Activated T-cell treated with anti-CD3 and anti-CD28 coated beads for 48 hours (primary cell): Measurements from ENCODE around the gene RAB3C.

Experiments used
- DNase-seq: peaks from one replicate; pipeline ENCODE4 v3.0.0-alpha.2; 2020; ENCODE audit warnings: low read depth

RAB3C gene

GRCh38 chr5:58606064-58606463 lies 23.2 kb downstream of the RAB3C start:
- no peak for DNase-seq

DNA sequence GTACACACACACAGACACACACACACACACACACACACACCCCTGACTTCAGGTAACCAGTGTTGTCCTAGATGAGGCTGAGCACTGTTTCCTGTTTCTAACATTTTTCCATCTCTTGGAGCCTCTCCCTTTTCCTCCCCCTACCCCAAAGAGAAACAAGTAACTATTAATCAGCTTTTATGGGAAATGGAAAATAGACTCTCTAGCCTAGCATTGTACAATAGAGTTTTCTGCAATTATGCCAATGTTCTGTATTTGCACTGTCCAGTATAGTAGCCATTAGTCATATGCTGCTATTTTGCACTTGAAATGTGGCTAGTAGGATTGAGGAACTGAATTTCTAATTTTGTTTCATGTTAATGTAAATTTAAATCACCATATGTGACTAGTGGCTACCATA lies 33.1 kb downstream of the RAB3C start:
- no peak for DNase-seq

DNA sequence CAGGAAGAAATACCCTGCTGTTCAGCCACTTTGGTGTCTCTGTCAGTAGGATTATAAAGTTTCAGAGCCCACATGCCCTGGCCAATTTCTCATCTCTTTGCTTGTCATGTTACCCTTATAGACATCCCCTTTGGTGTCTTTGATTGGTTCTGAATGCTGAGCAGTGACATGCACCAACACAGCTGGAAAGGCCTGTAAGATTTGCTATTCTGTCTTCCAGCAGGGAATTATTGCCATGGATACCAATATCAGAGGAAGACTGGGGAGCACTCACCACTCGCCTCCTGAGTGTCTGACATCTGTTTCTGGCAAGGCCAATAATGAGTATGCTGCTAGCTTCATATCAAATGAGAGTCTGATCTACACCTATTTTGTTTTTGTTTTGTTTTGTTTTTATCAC lies 34.4 kb downstream of the RAB3C start:
- no peak for DNase-seq

DNA sequence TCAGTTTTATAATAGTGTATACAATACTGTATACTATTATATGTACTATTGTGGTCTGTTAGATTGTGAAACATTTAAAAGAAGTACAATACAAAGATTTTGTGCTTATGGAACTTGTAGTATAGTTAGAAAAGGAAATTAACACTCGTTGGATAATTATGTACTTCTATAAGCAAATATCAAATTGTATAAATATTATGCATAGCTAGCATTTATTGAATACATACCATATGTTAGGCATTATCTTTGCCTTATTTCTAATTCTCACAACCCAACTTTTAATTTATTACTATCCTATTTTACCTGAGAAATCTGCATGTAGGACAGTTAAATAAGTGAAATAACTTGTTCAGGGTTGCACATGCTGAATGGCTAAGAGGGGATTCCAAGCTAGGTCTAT lies 37.5 kb downstream of the RAB3C start:
- DNase-seq, result no peak

DNA sequence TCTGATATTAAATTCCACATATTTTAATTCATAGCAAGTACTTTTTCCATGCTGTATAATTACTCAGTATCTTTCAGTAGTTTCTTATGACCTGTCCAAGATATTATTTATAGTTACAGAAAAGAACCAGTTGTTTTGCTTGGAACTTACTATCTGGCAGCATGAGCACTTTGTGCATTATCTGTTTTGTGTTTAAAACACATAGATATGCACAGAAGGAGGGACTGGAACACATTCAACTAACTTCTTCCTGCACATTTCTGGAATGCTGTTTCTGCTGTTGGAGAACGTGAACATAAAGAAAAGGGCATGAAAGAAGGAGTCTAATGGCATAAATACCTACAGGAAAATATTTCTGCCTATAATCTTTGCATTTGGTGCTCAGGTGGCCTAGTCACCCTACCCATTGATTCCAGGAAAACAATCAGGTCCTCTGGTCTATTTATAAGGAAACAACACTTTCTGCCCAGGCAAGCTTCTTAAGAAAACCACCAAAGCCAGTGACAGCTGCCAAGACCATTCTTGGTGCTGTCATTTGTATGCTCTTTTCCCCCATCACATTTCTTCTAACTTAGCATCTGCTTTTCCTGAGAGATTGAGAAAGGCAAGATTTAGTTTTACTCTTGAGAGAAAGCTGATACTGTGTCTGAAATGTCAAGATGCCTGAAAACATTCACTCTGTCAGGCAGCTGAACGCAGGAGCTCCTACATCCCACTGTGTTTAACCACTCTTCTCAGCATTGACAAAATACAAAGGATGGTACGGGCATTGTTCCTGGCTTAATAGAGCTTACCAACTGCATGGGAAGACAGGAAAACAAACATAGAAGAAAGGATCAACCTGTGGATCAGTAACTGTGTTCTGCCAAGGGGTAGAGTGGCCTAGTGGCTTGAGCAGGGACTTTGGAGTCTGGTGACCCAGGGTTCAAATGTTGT lies 40.3 kb downstream of the RAB3C start:
- DNase-seq, result no peak

- no peak for DNase-seq
These were observed 45.8 kb downstream of the RAB3C start for GRCh38 chr5:58628626-58629025.

DNA sequence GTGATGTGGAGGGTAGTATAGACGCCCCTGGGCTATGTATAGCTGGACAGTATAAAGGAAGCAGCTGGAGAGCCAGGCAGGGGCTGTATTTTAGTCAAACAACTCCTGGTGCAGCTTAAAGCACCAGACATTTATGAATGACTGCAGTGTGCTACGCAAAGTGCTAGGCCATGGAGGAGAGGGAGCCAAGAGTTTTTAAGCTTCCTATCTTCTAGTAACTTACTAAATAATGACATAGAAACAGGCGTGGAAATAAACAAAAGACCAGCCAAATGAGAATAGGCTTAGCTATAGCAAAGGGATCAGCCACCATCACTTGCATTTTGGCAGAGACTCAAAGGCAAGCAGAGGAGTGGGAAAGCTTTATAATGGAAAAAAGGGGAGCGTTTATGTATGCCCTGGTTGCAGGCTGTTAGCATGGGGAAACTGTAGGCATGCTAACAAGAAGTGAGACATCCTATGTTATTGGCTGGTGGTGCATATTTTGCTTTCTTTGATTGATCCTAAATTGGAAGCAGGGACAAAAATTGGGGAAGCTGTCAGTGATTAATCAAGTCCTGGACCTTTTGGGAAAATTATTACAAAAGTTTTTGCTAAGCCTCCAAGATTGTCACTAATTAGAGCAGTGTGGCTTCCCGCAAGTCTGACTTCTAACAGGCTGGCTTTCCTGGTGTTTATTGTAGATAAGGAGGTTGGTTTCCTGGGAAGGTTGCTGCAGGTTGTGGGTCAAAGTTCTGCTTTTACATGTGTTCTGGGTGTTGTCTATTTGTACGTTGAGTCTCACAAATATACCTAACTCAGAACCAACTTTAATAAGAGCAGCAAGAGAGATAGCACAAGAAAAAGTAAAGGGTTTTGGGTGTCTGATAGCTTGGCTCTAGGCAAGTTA lies 46.6 kb downstream of the RAB3C start:
- no peak for DNase-seq

DNA sequence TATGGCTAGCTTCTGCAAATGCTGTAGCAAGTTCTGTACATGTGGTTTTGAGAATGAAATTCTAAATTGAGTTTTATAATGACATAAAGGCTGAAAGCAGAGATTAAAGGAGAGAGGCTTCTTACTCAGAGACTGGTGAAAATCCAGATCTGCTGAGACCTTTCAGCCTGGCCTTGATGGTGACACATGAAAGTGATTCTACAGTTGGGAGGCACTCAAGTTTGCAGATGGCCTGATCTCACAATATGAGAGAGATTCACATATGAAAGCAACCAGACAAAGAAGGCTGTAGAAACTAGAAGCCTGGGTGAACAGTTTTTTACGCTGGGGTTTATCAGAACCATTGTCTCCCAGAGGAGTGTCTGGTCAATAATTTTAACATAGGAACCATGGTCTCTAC lies 49.0 kb downstream of the RAB3C start:
- DNase-seq, result no peak

DNA sequence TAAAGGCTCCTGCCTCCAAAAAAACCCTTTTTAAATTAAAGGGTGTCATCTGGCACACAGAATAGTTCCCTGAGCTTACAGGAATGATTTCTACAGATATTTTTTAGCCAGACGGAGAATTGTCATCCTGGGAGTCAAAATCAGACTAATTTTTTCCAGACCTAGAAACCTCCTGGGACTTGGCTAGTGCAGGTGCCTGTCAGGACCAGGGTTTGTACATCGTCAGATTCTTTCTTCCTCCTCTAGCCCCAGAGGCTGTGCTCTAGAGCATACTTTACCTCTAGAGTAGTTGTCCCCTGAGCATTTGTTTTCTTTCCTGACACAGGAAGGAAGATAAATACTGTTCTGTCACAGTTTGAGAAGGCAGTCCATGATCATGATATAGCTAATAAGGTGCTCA lies 52.5 kb downstream of the RAB3C start:
- DNase-seq, result no peak

GRCh38 chr5:58640011-58640410 lies 57.1 kb downstream of the RAB3C start:
- DNase-seq, result no peak

GRCh38 chr5:58641533-58641932 lies 58.7 kb downstream of the RAB3C start:
- DNase-seq, result no peak

DNA sequence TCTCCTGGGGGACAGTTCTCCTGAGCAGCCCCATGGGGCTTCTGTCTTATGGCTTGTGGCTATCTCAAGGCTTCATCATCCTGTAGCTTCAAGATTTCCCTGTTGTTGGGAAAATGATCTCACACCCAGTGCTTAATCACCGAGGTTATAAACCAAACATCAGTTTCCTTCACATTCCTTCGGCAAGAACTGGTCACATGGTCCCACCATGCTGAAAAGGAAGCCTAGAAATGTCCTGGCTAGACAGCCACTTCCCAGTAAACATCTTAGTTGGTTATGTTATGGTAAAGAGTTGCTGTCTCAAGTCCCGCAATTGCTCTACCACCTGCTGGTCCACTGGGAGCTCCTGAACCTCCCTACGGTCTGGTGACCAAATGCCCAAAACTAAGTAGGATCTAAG lies 66.0 kb downstream of the RAB3C start:
- no peak for DNase-seq

- no peak for DNase-seq
These were observed 66.8 kb downstream of the RAB3C start for GRCh38 chr5:58649716-58650115.

- no peak for DNase-seq
These were observed 70.6 kb downstream of the RAB3C start for GRCh38 chr5:58653521-58653920.

DNA sequence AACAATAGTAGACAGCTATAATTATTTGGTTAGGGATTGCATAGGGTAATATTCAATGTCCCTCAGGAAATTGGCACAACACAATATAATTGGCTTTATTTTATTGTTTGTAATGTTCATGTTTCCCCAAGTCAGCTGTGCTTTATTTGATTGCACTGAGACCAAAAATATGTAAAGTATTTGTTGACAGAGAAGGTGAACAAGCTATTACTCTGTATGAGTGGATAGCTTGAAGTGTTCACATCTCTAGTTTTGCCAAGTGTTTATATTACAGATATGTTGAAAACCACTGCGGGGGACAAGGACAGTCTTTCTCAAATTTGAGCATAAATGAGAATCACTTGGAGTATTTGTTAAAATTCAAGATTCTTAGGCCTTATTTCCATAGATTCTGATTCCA lies 83.3 kb downstream of the RAB3C start:
- no peak for DNase-seq

- DNase-seq, result no peak
These were observed 84.0 kb downstream of the RAB3C start for GRCh38 chr5:58666598-58667581.

DNA sequence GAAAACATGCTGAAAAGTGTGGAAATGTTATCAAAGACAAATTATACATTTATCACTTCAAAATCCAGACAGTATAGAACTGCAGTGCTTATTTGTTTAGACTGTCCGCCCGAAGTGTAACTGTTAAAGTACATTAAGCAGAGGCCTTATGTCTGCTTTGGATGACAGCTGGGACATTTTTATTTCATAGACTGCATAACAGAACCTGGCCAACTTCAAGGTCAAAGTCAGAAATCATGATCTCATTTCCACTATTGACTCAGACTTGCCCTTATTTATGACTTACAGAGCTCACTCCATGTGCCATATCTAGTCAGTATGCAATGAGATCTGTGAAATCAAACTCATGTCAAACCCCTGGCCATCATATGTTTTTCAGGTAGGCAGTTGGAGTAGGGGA lies 87.7 kb downstream of the RAB3C start:
- DNase-seq, result no peak

DNA sequence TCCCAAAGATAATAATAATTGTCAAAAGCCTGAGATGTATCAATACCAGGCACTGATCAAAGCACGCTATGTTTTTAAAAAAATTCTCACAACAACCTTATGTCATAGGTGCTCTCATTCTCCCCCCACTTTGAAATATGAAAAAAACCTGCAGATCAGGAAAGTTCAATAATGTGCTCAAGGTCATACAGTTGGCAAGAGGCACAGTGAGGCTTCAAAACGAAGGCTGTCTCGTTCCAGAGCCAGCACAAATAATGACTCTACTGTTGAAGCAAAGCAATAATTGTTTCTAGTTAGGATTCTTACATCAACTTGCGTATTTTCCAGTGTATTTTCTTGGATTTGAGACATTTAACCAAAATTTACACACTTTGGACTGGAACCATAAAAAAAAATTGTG lies 88.3 kb downstream of the RAB3C start:
- DNase-seq, result no peak

- no peak for DNase-seq
These were observed 89.6 kb downstream of the RAB3C start for GRCh38 chr5:58672521-58672920.

DNA sequence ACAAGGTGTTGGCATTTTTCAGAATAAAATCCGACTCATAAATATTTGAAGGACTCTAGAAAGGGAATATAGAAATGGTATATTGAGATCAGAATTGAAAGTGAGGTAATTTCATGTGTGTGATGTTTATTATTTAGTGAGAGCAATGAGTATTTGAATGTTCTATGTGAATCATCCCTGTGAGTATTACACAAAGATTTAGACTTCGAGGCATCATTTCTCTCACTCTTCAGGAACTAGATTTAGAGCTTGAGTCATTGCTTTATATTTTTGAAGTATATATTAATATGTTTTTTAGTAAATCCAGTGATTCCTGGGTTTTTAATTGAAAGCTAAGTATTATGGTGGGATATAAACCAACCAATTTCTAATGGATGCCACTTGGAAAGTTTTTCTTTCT lies 91.2 kb downstream of the RAB3C start:
- DNase-seq, result no peak

DNA sequence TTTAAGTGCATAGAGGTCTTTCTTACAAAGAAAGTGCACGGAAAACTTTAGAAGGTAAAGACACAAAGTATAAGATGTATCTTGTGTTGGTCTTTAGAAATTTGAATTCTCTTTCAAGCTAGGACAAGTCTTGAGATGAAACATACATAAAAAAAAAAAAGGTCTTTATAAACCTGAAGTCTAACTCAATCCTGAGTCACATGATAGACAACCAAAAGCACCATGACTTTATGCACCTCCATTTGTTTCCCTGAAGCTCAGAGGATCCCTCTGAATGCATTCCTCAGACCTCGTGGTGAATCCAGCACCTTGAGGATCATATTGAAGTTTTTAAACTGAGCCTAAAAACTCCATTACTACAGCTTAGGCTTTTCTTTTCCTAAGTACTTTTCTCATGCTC lies 91.8 kb downstream of the RAB3C start:
- no peak for DNase-seq

DNA sequence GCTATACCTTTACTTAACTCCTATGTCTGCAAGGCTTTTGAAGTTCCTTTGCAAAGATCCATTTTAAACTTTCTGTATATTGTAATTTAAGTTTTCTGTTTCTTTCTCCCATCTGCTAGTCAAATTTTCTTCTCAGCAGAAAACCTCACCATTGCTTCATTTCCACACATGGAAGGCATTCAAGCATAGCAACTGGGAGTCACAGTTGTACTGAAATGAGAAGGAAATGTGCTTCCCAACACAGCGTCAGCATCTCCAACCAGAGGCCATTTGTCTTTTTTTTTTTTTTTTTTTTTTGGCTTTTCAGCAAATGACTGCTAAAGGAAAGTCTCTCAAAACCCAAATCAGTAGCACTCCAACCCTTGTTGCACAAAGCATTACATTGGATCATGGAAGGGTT lies 92.5 kb downstream of the RAB3C start:
- no peak for DNase-seq
